HCT116 (cell line): ENCODE measurements around the gene OOSP4A. TPM values are rescaled to one million over a fixed set of nuclear protein-coding genes. Genes with fewer than 3 reads are reported as not detected.

ENCODE experiments used
- ATAC-seq: fragments of 200-7000 bp; cut with Tn5 transposase; 2 replicates; pipeline ENCODE4 v1.9.1; 2020; ENCODE audit warnings: mild to moderate bottlenecking, moderate library complexity
- BruUV-seq: library from RNA; stranded (reverse); fragments of 400-500 nt; replicated peaks from 2 replicates; lab custom pipeline; 2021; lab: Mats Ljungman, UMichigan
- CTCF ChIA-PET: fragments of 300-600 bp; sonication (Branson Sonifier 250); formaldehyde crosslinking; loops from one replicate; lab custom pipeline; 2021; ENCODE audit warnings: antibody characterized with exemption; lab: Charles Lee
- POLR2A ChIA-PET: fragments of 300-600, 350-600 bp; sonication (Branson Sonifier 250); formaldehyde crosslinking; loops from one replicate; lab custom pipeline; 2021; ENCODE audit warnings: antibody characterized with exemption; lab: Charles Lee
- RAD21 ChIA-PET, 2 experiments: fragments of 300-600 bp; sonication (Branson Sonifier 250); formaldehyde crosslinking; loops; one replicate each; lab custom pipeline; 2023; ENCODE audit warnings: low total read pairs in 2 of 2; ENCODE audit not compliant: uncharacterized antibody in 2 of 2, unreplicated experiment in 2 of 2, low non-redundant PET in 1 of 2; lab: Charles Lee
- DNase-seq: peaks from one replicate; pipeline ENCODE4 v3.0.0-alpha.2; 2010; ENCODE audit warnings: low read depth, low spot score
- H2AFZ ChIP-seq: fragments of 200-600 bp; shearing (Covaris generic), sonication (generic); 2 replicates; pipeline ENCODE4 v1.6.1; 2017; ENCODE audit warnings: low read depth, mixed run types, mixed read lengths, antibody characterized with exemption, low read length; ENCODE audit not compliant: poor library complexity, severe bottlenecking
- H3K27ac ChIP-seq: 2 replicates; pipeline ENCODE4 v1.5.1; 2012; ENCODE audit warnings: low read depth, low read length
- H3K27me3 ChIP-seq: fragments of 200-600 bp; sonication (generic); 2 replicates; pipeline ENCODE4 v1.6.1; 2016; ENCODE audit warnings: mixed run types, low read length, mixed read lengths; ENCODE audit not compliant: insufficient read depth
- H3K36me3 ChIP-seq, 2 experiments: fragments of 200-500 bp in 1 of 2; fragments of 200-600 bp in 1 of 2; sonication (Bioruptor generic) in 1 of 2; sonication (generic) in 1 of 2; 2 replicates each; pipeline versions ENCODE4 v1.5.1 to v1.6.1; 2014 to 2016; ENCODE audit warnings: low read length in 2 of 2, inconsistent platforms in 1 of 2, mixed read lengths in 1 of 2, mixed run types in 1 of 2; ENCODE audit not compliant: insufficient read depth in 2 of 2, control insufficient read depth in 1 of 2
- H3K4me1 ChIP-seq, 2 experiments: fragments of 200-600 bp in 1 of 2; sonication (generic) in 1 of 2; 2 replicates each; pipeline versions ENCODE4 v1.5.1 to v1.6.1; 2012 to 2017; ENCODE audit warnings: low read length in 2 of 2, inconsistent platforms in 1 of 2, mild to moderate bottlenecking in 1 of 2, mixed read lengths in 1 of 2, mixed run types in 1 of 2, moderate library complexity in 1 of 2; ENCODE audit not compliant: insufficient read depth in 2 of 2, control insufficient read depth in 1 of 2
- H3K4me2 ChIP-seq: fragments of 200-600 bp; sonication (generic); 2 replicates; pipeline ENCODE4 v1.6.1; 2017; ENCODE audit warnings: mixed run types, low read length, mixed read lengths
- H3K4me3 ChIP-seq, 2 experiments: fragments of 200-600 bp in 1 of 2; sonication (generic) in 1 of 2; replicated peaks in 1 of 2; 2 replicates each; pipeline ENCODE4 v1.5.1; 2011 to 2016; ENCODE audit warnings: low read length in 2 of 2, control low read depth in 1 of 2, low read depth in 1 of 2, mild to moderate bottlenecking in 1 of 2, mixed read lengths in 1 of 2, mixed run types in 1 of 2
- H3K79me2 ChIP-seq: fragments of 200-600 bp; sonication (generic); 2 replicates; pipeline ENCODE4 v1.6.1; 2017; ENCODE audit warnings: mild to moderate bottlenecking, mixed run types, low read length, moderate library complexity, mixed read lengths; ENCODE audit not compliant: insufficient read depth
- H3K9ac ChIP-seq: fragments of 200-600 bp; sonication (generic); 2 replicates; pipeline ENCODE4 v1.6.1; 2016; ENCODE audit warnings: low read length, mixed read lengths
- H3K9me2 ChIP-seq: fragments of 200-600 bp; sonication (generic), shearing (Covaris generic); 2 replicates; pipeline ENCODE4 v1.6.1; 2017; ENCODE audit warnings: mixed run types, mild to moderate bottlenecking, moderate library complexity; ENCODE audit not compliant: insufficient read depth
- H3K9me3 ChIP-seq, 2 experiments: fragments of 200-500 bp in 1 of 2; fragments of 200-600 bp in 1 of 2; sonication (Bioruptor generic) in 1 of 2; sonication (generic) in 1 of 2; 2 replicates each; pipeline ENCODE4 v1.6.1; 2014 to 2017; ENCODE audit warnings: low read length in 2 of 2, mixed read lengths in 2 of 2, inconsistent platforms in 1 of 2, low read depth in 1 of 2, mild to moderate bottlenecking in 1 of 2, mixed run types in 1 of 2, moderate library complexity in 1 of 2; ENCODE audit not compliant: control insufficient read depth in 1 of 2, insufficient read depth in 1 of 2
- H4K20me1 ChIP-seq: fragments of 200-600 bp; sonication (generic), shearing (Covaris generic); 2 replicates; pipeline ENCODE4 v1.6.1; 2017; ENCODE audit warnings: mixed run types, mild to moderate bottlenecking, moderate library complexity; ENCODE audit not compliant: insufficient read depth
- EZH2 ChIP-seq: fragments of 200-600 bp; sonication (generic); IDR thresholded peaks from 2 replicates; pipeline ENCODE4 v1.6.1; 2017; ENCODE audit warnings: antibody characterized with exemption, mixed run types
- POLR2A ChIP-seq: IDR thresholded peaks from 2 replicates; pipeline ENCODE4 v1.7.0; 2011; ENCODE audit warnings: borderline replicate concordance; ENCODE audit not compliant: insufficient read depth, insufficient read length; ENCODE audit errors: extremely low read depth
- POLR2AphosphoS5 ChIP-seq: IDR thresholded peaks from 2 replicates; pipeline ENCODE4 v1.6.1; 2011; ENCODE audit warnings: mild to moderate bottlenecking, low read depth, low read length, moderate library complexity
- SIN3A ChIP-seq: IDR thresholded peaks from 2 replicates; pipeline ENCODE4 v1.6.1; 2012; ENCODE audit warnings: low read depth
- ZFX ChIP-seq: fragments of 450-650 bp; IDR thresholded peaks from 2 replicates; pipeline ENCODE4 v1.6.1; 2017
- ZNF274 ChIP-seq: fragments of 200-500 bp; sonication (Bioruptor generic); IDR thresholded peaks from 2 replicates; pipeline ENCODE4 v1.6.1; 2014; ENCODE audit warnings: mild to moderate bottlenecking, low read depth, low read length, inconsistent platforms
- intact Hi-C: fragments of 100-400 bp; cut with micrococcal nuclease; formaldehyde crosslinking; loops from 2 replicates; pipeline ENCODE4 v1.10.0; 2022
- total RNA-seq: library from RNA; stranded (reverse); gene quantifications from one replicate; pipeline ENCODE4 v1.2.1, GENCODE V29; 2021; ENCODE audit not compliant: unreplicated experiment
- TF ChIP-seq, protein P1 (sequence below): IDR thresholded peaks from 2 replicates; pipeline ENCODE4 v1.6.1; 2012; ENCODE audit warnings: low read depth
- TF ChIP-seq, protein P2 (sequence below): IDR thresholded peaks from 2 replicates; pipeline ENCODE4 v1.6.1; 2012

OOSP4A gene
- total RNA-seq, 1 experiment from 2014 or later = not detected

DNA sequence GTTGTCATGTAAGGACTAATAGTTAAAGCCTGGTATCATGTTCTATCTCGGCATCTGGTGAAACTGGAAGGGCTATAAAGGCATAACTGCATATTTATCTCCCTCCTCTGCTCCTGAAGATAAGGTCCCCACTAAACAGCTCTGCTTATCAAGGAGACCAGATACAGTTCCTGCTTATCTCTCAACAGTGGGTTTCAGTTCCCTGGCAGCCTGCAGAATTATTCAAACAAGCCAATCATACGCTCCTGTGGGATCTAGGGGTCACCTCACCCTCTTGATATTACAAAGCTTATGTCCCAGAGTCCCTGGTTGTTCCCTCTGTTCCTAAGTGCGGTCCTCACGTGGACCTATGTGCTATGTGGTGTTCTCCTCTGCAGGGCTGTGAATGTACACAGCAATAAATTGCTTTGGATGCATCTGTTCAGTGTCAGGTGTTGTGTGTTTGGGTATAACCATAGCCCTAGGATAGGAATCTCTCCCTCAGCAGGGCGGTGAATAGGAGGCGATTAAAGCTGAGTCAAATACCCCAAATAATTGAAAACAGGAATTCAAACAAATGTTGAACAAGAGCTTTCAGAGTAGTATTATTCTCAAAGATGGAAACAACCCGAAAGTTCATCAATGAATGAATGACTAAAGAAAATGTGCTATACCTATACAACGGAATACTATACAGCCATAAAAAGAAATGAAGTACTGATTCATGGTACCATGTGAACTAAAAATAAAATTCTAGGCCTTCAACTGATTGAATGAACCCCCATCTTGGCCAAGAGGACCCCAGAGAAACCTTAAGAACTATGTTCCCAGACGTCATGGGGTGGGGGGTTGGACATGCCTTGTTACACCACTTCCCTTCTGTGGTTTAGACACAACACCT is 3.1 kb upstream of the OOSP4A start:
- intact Hi-C loops = no loop called here
- no peak for TF ChIP-seq POLR2AphosphoS5
- no peak for TF ChIP-seq ZNF274
- TF ChIP-seq POLR2A = no peak
- TF ChIP-seq ZFX = no peak
- TF ChIP-seq, protein P1, sequence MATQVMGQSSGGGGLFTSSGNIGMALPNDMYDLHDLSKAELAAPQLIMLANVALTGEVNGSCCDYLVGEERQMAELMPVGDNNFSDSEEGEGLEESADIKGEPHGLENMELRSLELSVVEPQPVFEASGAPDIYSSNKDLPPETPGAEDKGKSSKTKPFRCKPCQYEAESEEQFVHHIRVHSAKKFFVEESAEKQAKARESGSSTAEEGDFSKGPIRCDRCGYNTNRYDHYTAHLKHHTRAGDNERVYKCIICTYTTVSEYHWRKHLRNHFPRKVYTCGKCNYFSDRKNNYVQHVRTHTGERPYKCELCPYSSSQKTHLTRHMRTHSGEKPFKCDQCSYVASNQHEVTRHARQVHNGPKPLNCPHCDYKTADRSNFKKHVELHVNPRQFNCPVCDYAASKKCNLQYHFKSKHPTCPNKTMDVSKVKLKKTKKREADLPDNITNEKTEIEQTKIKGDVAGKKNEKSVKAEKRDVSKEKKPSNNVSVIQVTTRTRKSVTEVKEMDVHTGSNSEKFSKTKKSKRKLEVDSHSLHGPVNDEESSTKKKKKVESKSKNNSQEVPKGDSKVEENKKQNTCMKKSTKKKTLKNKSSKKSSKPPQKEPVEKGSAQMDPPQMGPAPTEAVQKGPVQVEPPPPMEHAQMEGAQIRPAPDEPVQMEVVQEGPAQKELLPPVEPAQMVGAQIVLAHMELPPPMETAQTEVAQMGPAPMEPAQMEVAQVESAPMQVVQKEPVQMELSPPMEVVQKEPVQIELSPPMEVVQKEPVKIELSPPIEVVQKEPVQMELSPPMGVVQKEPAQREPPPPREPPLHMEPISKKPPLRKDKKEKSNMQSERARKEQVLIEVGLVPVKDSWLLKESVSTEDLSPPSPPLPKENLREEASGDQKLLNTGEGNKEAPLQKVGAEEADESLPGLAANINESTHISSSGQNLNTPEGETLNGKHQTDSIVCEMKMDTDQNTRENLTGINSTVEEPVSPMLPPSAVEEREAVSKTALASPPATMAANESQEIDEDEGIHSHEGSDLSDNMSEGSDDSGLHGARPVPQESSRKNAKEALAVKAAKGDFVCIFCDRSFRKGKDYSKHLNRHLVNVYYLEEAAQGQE = no peak
- TF ChIP-seq SIN3A = no peak
- TF ChIP-seq EZH2 = no peak
- TF ChIP-seq, protein P2, sequence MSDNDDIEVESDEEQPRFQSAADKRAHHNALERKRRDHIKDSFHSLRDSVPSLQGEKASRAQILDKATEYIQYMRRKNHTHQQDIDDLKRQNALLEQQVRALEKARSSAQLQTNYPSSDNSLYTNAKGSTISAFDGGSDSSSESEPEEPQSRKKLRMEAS = no peak
- TF ChIP-seq, all 23 proteins: peak for 0
- Histone ChIP-seq H2AFZ (no peak overlapping the region), H3K36me3 (no peaks in the 10 kb centered on the region), H3K9me3 (no peaks in the 10 kb centered on the region), H3K4me1 (0 out of 4 replicates have a peak, but pooled peaks cover 0 to 3% of the 10 kb centered on the region in 2 experiments), H3K9ac (no peak overlapping the region), H3K27me3 (no peaks in the 10 kb centered on the region), H3K79me2 (no peaks in the 10 kb centered on the region), H3K4me3 (no peak overlapping the region), H3K4me2 (no peak overlapping the region), H3K9me2 (no peaks in the 10 kb centered on the region), H4K20me1 (no peaks in the 10 kb centered on the region), H3K27ac (no peak overlapping the region)
- CTCF ChIA-PET = no interaction called here
- RAD21 ChIA-PET = no interaction called here
- POLR2A ChIA-PET = no interaction called here
- DNase-seq (no peak), ATAC-seq (no peak)
- BruUV-seq = no TSS peak
